ENCODE results near the gene TRAPPC2L. TPM values are rescaled to one million over a fixed set of nuclear protein-coding genes. Genes with fewer than 3 reads are reported as not detected.

TRAPPC2L gene
- total and polyA plus RNA-seq, 7 donors, result 30.7 to 56.5 (median 42.1) TPM

DNA sequence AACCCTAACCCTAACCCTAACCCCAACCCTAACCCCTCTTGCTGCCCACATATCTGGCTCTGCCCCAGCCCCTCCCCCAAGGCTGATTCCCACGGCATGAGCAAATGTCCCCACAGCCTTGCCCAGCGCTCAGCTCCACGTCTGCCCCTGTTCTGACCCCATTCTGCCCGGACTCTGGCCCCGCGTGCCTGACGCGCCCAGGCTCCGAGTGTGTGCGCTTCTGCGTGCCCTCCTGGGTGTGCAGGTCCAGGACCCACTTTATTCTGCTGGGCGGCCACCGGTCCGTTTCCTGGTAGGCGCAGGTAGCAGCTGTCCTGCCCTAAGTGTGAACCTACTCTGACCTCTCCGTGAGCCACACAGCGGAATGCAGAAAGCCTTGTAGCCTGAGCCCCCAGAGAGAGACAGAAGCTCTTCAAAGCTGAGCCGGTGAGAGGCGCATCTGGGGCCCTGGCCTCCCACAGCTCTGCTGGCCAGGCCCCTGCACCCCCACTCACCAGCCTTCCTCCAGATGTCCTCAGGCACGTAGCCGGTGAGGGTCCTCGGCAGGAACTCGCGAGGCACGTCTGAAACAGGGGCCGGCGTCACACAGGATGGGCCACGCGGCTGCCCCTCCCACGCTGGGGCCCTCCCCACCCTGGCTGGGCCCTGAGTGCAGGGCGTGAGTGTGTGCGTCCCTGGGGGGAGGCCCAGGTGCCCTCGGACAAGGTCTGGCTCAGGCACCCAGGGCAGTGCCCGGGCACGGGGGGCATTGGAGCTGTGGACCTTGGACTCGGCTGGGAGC is 23.5 kb downstream of the TRAPPC2L start:
- intact Hi-C loops (cut with DNase I), result no loop called here
- WGBS, 2 donors, result 21 to 71% methylated on average over 36 of the region's 36 CpGs
- Histone ChIP-seq H3K9me3 (no peaks in the 10 kb centered on the region), H3K36me3 (no peaks in the 10 kb centered on the region), H3K27ac (no peak overlapping the region), H3K4me1 (peaks cover 0 to 9% (median 0%) of the 10 kb centered on the region in 4 donors), H3K4me3 (no peak overlapping the region), H3K27me3 (peaks cover 4 to 40% (median 25%) of the 10 kb centered on the region in 3 donors)
- TF ChIP-seq CTCF (IDR thresholded peaks at IDR 0.05) (no peak), POLR2AphosphoS5 (IDR thresholded peaks at IDR 0.05) (no peak), EP300 (IDR thresholded peaks at IDR 0.05) (no peak), POLR2A (IDR thresholded peaks at IDR 0.05) (no peak)
- DNase-seq, result no peak

DNA sequence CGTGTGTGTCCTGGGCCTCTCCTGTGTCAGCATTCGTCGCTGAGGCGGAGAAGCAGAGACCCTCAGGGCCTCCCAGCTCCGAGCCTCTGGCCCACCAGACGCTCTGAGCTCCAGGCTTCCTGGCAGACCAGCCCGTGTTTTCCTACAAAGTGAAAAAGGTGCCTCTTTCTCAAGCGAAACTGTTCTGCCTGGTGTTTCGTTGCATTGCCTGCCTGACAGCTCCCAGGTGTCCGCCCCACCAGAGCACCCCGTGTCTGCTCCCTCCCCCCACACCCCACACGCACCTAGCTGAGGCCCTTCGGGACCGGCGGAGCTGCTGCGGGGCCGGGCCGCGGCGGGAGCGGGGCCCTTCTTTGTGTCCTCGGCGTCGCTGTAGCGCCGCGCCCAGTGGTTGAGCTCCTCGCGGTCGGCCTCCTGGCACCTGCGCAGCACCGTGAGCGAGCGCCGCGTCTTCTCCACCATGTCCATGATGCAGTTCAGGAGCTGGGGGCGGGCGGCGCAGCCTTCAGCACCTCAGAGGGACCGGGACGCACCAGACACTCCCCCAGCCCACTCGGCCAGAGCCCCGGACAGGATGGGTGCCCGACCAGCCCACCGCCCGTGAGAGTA is 24.2 kb downstream of the TRAPPC2L start:
- no peak overlapping the region for H3K4me3 ChIP-seq

DNA sequence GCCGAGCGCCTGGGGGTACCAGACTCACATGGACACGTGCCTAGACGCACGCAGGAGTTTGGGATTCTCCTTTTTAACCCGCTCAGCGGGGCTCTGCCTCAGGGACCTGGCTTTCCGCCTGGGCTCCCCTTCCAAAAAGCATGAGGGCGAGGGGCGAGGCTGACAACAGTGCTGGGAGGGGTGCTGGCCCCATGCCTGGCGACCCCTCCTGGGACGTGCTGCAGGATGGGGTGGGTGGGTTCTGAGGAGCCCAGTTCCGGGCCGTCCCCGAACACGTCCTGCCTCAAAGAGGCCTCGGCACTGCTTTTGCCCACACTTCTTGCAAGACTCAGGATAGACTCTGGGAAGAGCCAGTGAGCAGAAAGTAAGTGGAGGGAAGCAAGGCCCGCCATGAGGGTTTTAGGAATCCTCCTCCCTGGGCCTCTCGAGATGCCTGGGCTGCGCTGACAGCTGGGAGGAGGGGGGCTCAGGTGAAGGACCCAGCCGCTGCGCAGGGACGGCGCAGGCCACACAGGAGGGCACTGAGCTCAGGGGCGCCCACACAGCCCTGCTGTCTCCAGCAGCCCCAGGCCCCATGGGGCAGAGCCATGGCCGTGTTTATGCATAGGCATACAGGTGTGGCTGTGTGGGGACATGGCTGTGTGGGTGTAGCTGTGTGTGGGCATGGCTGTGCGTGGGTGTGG is 24.9 kb downstream of the TRAPPC2L start:
- WGBS, 2 donors, result 66 to 88% methylated on average over 27 of the region's 27 CpGs
- Histone ChIP-seq H3K4me3 (no peak overlapping the region), H3K27me3 (peaks cover 4 to 43% (median 25%) of the 10 kb centered on the region in 3 donors), H3K36me3 (no peaks in the 10 kb centered on the region), H3K27ac (no peak overlapping the region), H3K4me1 (peaks cover 0 to 9% (median 0%) of the 10 kb centered on the region in 4 donors), H3K9me3 (no peaks in the 10 kb centered on the region)
- intact Hi-C loops (cut with DNase I), result no loop called here
- TF ChIP-seq CTCF (IDR thresholded peaks at IDR 0.05) (no peak), POLR2AphosphoS5 (IDR thresholded peaks at IDR 0.05) (no peak), EP300 (IDR thresholded peaks at IDR 0.05) (no peak), POLR2A (IDR thresholded peaks at IDR 0.05) (no peak)
- DNase-seq, result no peak

More for the DNA sequence above, 24.2 kb downstream of the TRAPPC2L start:
- intact Hi-C loops (cut with DNase I), result no loop called here
- Histone ChIP-seq H3K27ac (no peak overlapping the region), H3K27me3 (peaks cover 4 to 40% (median 25%) of the 10 kb centered on the region in 3 donors), H3K9me3 (no peaks in the 10 kb centered on the region), H3K36me3 (no peaks in the 10 kb centered on the region), H3K4me1 (peaks cover 0 to 9% (median 0%) of the 10 kb centered on the region in 4 donors)
- no peak for TF ChIP-seq POLR2AphosphoS5 (IDR thresholded peaks at IDR 0.05)
- 21 to 73% methylated on average over 46 of the region's 46 CpGs for WGBS, 2 donors
- no peak for DNase-seq

DNA sequence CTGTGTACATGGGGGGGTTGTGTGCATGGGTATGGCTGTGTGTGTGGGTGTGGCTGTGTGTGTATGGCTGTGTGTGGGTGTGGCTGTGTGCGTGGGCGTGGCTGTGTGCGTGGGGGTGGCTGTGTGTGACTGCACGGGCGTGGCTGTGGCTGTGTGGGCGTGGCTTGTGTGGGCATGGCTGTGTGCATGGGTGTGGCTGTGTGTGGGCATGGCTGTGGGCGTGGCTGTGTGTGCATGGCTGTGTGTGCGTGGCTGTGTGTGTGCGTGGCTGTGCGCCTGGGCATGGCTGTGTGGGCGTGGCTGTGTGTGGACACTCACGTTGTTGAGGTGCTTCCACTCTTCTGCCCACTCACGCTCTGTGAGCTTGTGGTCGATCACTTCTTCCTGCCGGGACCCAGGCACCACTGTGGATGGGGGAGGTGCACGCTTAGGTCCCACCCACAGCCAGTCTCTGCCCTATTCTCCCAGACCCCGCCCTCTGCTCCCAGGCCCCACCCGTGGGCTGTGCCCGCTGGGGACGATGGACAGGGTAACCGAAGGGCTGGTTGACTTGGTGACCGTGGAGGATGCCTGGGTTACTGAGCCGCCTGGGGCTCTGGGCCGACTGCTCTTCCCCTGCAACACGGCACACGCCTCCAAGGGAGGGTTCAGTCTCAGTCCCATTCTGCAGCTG is 25.6 kb downstream of the TRAPPC2L start:
- Histone ChIP-seq H3K4me1 (peaks cover 0 to 9% (median 0%) of the 10 kb centered on the region in 4 donors), H3K27me3 (peaks cover 4 to 43% (median 25%) of the 10 kb centered on the region in 3 donors), H3K4me3 (no peak overlapping the region), H3K9me3 (no peaks in the 10 kb centered on the region), H3K36me3 (no peaks in the 10 kb centered on the region), H3K27ac (no peak overlapping the region)
- intact Hi-C loops (cut with DNase I), result no loop called here
- DNase-seq, result no peak
- WGBS, 2 donors, result 45 to 80% methylated on average over 26 of the region's 26 CpGs
- TF ChIP-seq POLR2AphosphoS5 (IDR thresholded peaks at IDR 0.05) (no peak), EP300 (IDR thresholded peaks at IDR 0.05) (no peak), CTCF (IDR thresholded peaks at IDR 0.05) (no peak), POLR2A (IDR thresholded peaks at IDR 0.05) (no peak)
